Ovary (tissue), 9 donors: Measurements from ENCODE around the gene CLEC10A. TPM values are rescaled to one million over a fixed set of nuclear protein-coding genes. Genes with fewer than 3 reads are reported as not detected.

ENCODE experiments used
- DNase-seq, 5 donors: peaks; one replicate each; pipeline ENCODE4 v3.0.0-alpha.2; 2019 to 2020
- H3K27ac ChIP-seq, 2 donors: fragments of 200-600 bp; one replicate each; pipeline versions ENCODE4 v1.5.1 to v1.8.0; 2019 to 2022
- H3K27me3 ChIP-seq: fragments of 200-600 bp; one replicate; pipeline ENCODE4 v1.8.0; 2022
- H3K36me3 ChIP-seq: fragments of 200-600 bp; sonication (generic); one replicate; pipeline ENCODE4 v1.5.1; 2019
- H3K4me1 ChIP-seq: one replicate; pipeline ENCODE4 v1.8.1; 2013; ENCODE audit warnings: mild to moderate bottlenecking, moderate library complexity; ENCODE audit not compliant: insufficient read depth
- H3K4me3 ChIP-seq: fragments of 200-600 bp; sonication (generic); one replicate; pipeline ENCODE4 v1.5.1; 2017
- H3K9me3 ChIP-seq, 2 donors: fragments of 200-600 bp in 1 of 2; sonication (generic) in 1 of 2; one replicate each; pipeline versions ENCODE4 v1.5.1 to v1.8.1; 2013 to 2019; ENCODE audit warnings: mild to moderate bottlenecking in 1 of 2, moderate library complexity in 1 of 2
- CTCF ChIP-seq, 3 donors: fragments of 450-650 bp in 2 of 3; fragments of 200-600 bp in 1 of 3; IDR thresholded peaks; one replicate each; pipeline versions ENCODE4 v1.5.1 to v1.8.0; 2016 to 2022; ENCODE audit warnings: antibody characterized with exemption in 3 of 3, mild to moderate bottlenecking in 1 of 3
- EP300 ChIP-seq: sonication (generic); formaldehyde crosslinking; IDR thresholded peaks from one replicate; pipeline ENCODE4 v1.6.1; 2017; ENCODE audit warnings: antibody characterized with exemption
- POLR2A ChIP-seq: fragments of 450-650 bp; IDR thresholded peaks from one replicate; pipeline ENCODE4 v1.6.1; 2017; ENCODE audit warnings: antibody characterized with exemption, mild to moderate bottlenecking, moderate library complexity
- WGBS, 3 donors: extraction: QIAGEN DNeasy Blood & Tissue Kit in 1 of 3; methylation state at CpG; one replicate each; pipeline versions ENCODE4 v1.1.5 to v1.1.7; 2013 to 2017; 5-methylcytosine and 5-hydroxymethylcytosine counted together
- intact Hi-C, 4 donors: fragments of 100-400 bp; cut with DNase I; formaldehyde crosslinking; loops; one replicate each; pipeline versions ENCODE4 v1.11.0 to v1.15.1; 2022 to 2023
- polyA plus RNA-seq, 2 donors: library from polyadenylated mRNA; stranded (reverse); fragments of 200-250 nt in 1 of 2; fragments of 350-450 nt in 1 of 2; fragmentation: Illumina TruSeq in 1 of 2; extraction: RNeasy Lipid Tissue Mini Kit (QIAGEN cat#74804) in 1 of 2; gene quantifications; one replicate each; pipeline ENCODE4 v1.2.3, GENCODE V29; 2013 to 2014
- small RNA-seq: library from RNA; depleted of rRNA; stranded (forward); fragments of <200 nt; gene quantifications from one replicate; pipeline ENCODE3, GENCODE V24; 2016
- total RNA-seq, 7 donors: library from RNA; depleted of rRNA in 2 of 7; stranded (reverse); fragments of >200 nt in 2 of 7; fragmentation: NEBNext Ultra II Directional in 3 of 7; extraction: Animal tissue kit (Norgen Biotek cat#: 25700) in 3 of 7; gene quantifications; one replicate each; pipeline versions ENCODE4 v1.1.0 to v1.2.4, GENCODE V29; 2016 to 2023
- donor health status: DM: no; HTN: no; CAD: no; lungs with moderate emphysema.
- donor health status: DM: no; HTN: no; CAD: no.
- donor health status: Bipolar disorder and iron deficiency.
- donor health status: DM: yes; HTN: yes; CAD: no.
- donor health status: DM: no; HTN: no; CAD: no.
- donor health status: DM: yes; HTN: yes; CAD: no.

Gene CLEC10A
- total and polyA plus RNA-seq, 9 donors = 0.98 to 9.4 (median 2.3) TPM

GRCh38 chr17:7025245-7025644, 54.8 kb downstream of the CLEC10A start:
- DNase-seq = no peak
- Histone ChIP-seq H3K4me1 (no peaks in the 10 kb centered on the region), H3K27me3 (no peaks in the 10 kb centered on the region), H3K4me3 (no peak overlapping the region), H3K27ac (no peak overlapping the region), H3K9me3 (no peaks in the 10 kb centered on the region), H3K36me3 (no peaks in the 10 kb centered on the region)
- intact Hi-C loops = no loop called here
- TF ChIP-seq EP300 (no peak), POLR2A (no peak), CTCF (IDR thresholded peaks at IDR 0.05) (no peak)
- 84 to 88% (median 86%) methylated on average over 1 of the region's 1 CpG for WGBS, 3 donors

Small RNAs within 50 kb of the gene (small RNA-seq; reads per million reads assigned to genes)
- gene AC120057.1 = not detected

Other genes with a start within 250 kb of the CLEC10A start
- 10 to 100 TPM in 1 of 7 donors, 1 to 10 TPM in 2, under 1 TPM in 2, not detected in 2; 0.94 to 19.3 (median 2.1) TPM for gene TEKT1, start 248.5 kb downstream of the CLEC10A start, total RNA-seq
- gene TEKT1, start 248.5 kb downstream of the CLEC10A start, polyA plus RNA-seq = under 1 TPM in 1 of 2 donors, not detected in 1; 0.06 TPM
- gene ALOX12, start 84.2 kb downstream of the CLEC10A start, total RNA-seq = under 1 TPM in 3 of 7 donors, not detected in 4; 0.51 to 0.74 (median 0.62) TPM
- under 1 TPM in 1 of 2 donors, not detected in 1; 0.05 TPM for gene ALOX12, start 84.2 kb downstream of the CLEC10A start, polyA plus RNA-seq
- 100 to 1,000 TPM in 6 of 7 donors, 10 to 100 TPM in 1; 80.1 to 211 (median 179) TPM for gene RNASEK, start 67.6 kb downstream of the CLEC10A start, total RNA-seq
- 100 to 1,000 TPM; 192 to 295 TPM for gene RNASEK, start 67.6 kb downstream of the CLEC10A start, polyA plus RNA-seq
- 10 to 100 TPM in 1 of 7 donors, 1 to 10 TPM in 4, under 1 TPM in 2; 0.46 to 13.9 (median 3.5) TPM for gene BCL6B, start 57.2 kb downstream of the CLEC10A start, total RNA-seq
- gene BCL6B, start 57.2 kb downstream of the CLEC10A start, polyA plus RNA-seq = 10 to 100 TPM in 1 of 2 donors, 1 to 10 TPM in 1; 6.2 to 13.7 TPM
- gene SLC16A13, start 44.2 kb downstream of the CLEC10A start, total RNA-seq = 1 to 10 TPM in 4 of 7 donors, under 1 TPM in 3; 0.12 to 2.8 (median 1.2) TPM
- gene SLC16A13, start 44.2 kb downstream of the CLEC10A start, polyA plus RNA-seq = 1 to 10 TPM; 1.2 TPM
- gene SLC16A11, start 36.2 kb downstream of the CLEC10A start, total RNA-seq = 10 to 100 TPM in 1 of 7 donors, 1 to 10 TPM in 5, not detected in 1; 1.2 to 14.4 (median 2.9) TPM
- 1 to 10 TPM in 1 of 2 donors, not detected in 1; 3.9 TPM for gene SLC16A11, start 36.2 kb downstream of the CLEC10A start, polyA plus RNA-seq
- gene ASGR2, start 34.6 kb upstream of the CLEC10A start, total RNA-seq = under 1 TPM in 5 of 7 donors, not detected in 2; 0.20 to 0.72 (median 0.60) TPM
- under 1 TPM; 0.24 to 0.37 TPM for gene ASGR2, start 34.6 kb upstream of the CLEC10A start, polyA plus RNA-seq
- 1 to 10 TPM in 4 of 7 donors, under 1 TPM in 3; 0.63 to 3.3 (median 1.0) TPM for gene ASGR1, start 99.1 kb upstream of the CLEC10A start, total RNA-seq
- gene ASGR1, start 99.1 kb upstream of the CLEC10A start, polyA plus RNA-seq = 1 to 10 TPM in 1 of 2 donors, under 1 TPM in 1; 0.20 to 1.3 TPM
- 10 to 100 TPM; 11.0 to 67.7 (median 34.5) TPM for gene DLG4, start 139.6 kb upstream of the CLEC10A start, total RNA-seq
- 10 to 100 TPM; 25.1 to 27.8 TPM for gene DLG4, start 139.6 kb upstream of the CLEC10A start, polyA plus RNA-seq
- gene ACADVL, start 139.7 kb upstream of the CLEC10A start, total RNA-seq = 100 to 1,000 TPM; 303 to 638 (median 374) TPM
- gene ACADVL, start 139.7 kb upstream of the CLEC10A start, polyA plus RNA-seq = 100 to 1,000 TPM; 277 to 381 TPM
- 10 to 100 TPM; 36.9 to 80.6 (median 61.3) TPM for gene DVL2, start 154.3 kb upstream of the CLEC10A start, total RNA-seq
- 10 to 100 TPM in 1 of 2 donors, 1 to 10 TPM in 1; 8.2 to 49.0 TPM for gene DVL2, start 154.3 kb upstream of the CLEC10A start, polyA plus RNA-seq
- gene PHF23, start 159.2 kb upstream of the CLEC10A start, total RNA-seq = 10 to 100 TPM; 19.4 to 57.7 (median 41.0) TPM
- 10 to 100 TPM; 23.3 to 42.5 TPM for gene PHF23, start 159.2 kb upstream of the CLEC10A start, polyA plus RNA-seq
- 1,000 to 10,000 TPM in 1 of 7 donors, 100 to 1,000 TPM in 6; 526 to 1,303 (median 619) TPM for gene GABARAP, start 162.2 kb upstream of the CLEC10A start, total RNA-seq
- 1,000 to 10,000 TPM in 1 of 2 donors, 100 to 1,000 TPM in 1; 763 to 1,518 TPM for gene GABARAP, start 162.2 kb upstream of the CLEC10A start, polyA plus RNA-seq
- gene CTDNEP1, start 171.5 kb upstream of the CLEC10A start, total RNA-seq = 100 to 1,000 TPM in 5 of 7 donors, 10 to 100 TPM in 2; 42.3 to 136 (median 123) TPM
- 100 to 1,000 TPM in 1 of 2 donors, 10 to 100 TPM in 1; 82.5 to 256 TPM for gene CTDNEP1, start 171.5 kb upstream of the CLEC10A start, polyA plus RNA-seq
- gene ELP5, start 172.0 kb upstream of the CLEC10A start, total RNA-seq = 10 to 100 TPM; 18.7 to 55.7 (median 40.6) TPM
- 10 to 100 TPM; 35.1 to 56.0 TPM for gene ELP5, start 172.0 kb upstream of the CLEC10A start, polyA plus RNA-seq
- 100 to 1,000 TPM in 1 of 7 donors, 1 to 10 TPM in 4, under 1 TPM in 1, not detected in 1; 0.53 to 102 (median 6.3) TPM for gene CLDN7, start 182.2 kb upstream of the CLEC10A start, total RNA-seq
- 1 to 10 TPM in 1 of 2 donors, under 1 TPM in 1; 0.27 to 1.1 TPM for gene CLDN7, start 182.2 kb upstream of the CLEC10A start, polyA plus RNA-seq
- 1 to 10 TPM in 6 of 7 donors, under 1 TPM in 1; 0.83 to 9.8 (median 2.3) TPM for gene SLC2A4, start 201.5 kb upstream of the CLEC10A start, total RNA-seq
- 1 to 10 TPM; 3.4 to 4.1 TPM for gene SLC2A4, start 201.5 kb upstream of the CLEC10A start, polyA plus RNA-seq
- 1 to 10 TPM in 2 of 7 donors, under 1 TPM in 2, not detected in 3; 0.30 to 1.8 (median 0.98) TPM for gene YBX2, start 214.4 kb upstream of the CLEC10A start, total RNA-seq
- gene YBX2, start 214.4 kb upstream of the CLEC10A start, polyA plus RNA-seq = under 1 TPM; 0.33 to 0.80 TPM
- gene EIF5A, start 227.4 kb upstream of the CLEC10A start, total RNA-seq = 100 to 1,000 TPM in 5 of 7 donors, 10 to 100 TPM in 2; 55.9 to 302 (median 229) TPM
- 100 to 1,000 TPM; 182 to 258 TPM for gene EIF5A, start 227.4 kb upstream of the CLEC10A start, polyA plus RNA-seq
- 10 to 100 TPM; 53.1 to 76.5 (median 59.3) TPM for gene GPS2, start 235.1 kb upstream of the CLEC10A start, total RNA-seq
- gene GPS2, start 235.1 kb upstream of the CLEC10A start, polyA plus RNA-seq = 100 to 1,000 TPM in 1 of 2 donors, 10 to 100 TPM in 1; 62.2 to 103 TPM
- gene NEURL4, start 249.1 kb upstream of the CLEC10A start, total RNA-seq = 10 to 100 TPM; 11.2 to 48.0 (median 41.6) TPM
- 10 to 100 TPM in 1 of 2 donors, 1 to 10 TPM in 1; 9.6 to 32.8 TPM for gene NEURL4, start 249.1 kb upstream of the CLEC10A start, polyA plus RNA-seq